Tongue (tissue), 2 donors: Measurements from ENCODE around the gene TMEM86A. TPM values are rescaled to one million over a fixed set of nuclear protein-coding genes. Genes with fewer than 3 reads are reported as not detected.
A peak's percentile ranks its signal among the peaks of the same experiment; 100 is the strongest.

ENCODE experiments used
- DNase-seq: peaks from one replicate; pipeline ENCODE4 v3.0.0-alpha.2; 2015
- total RNA-seq: library from RNA; depleted of rRNA; stranded (reverse); fragments of >200 nt; gene quantifications from one replicate; pipeline ENCODE4 v1.2.3, GENCODE V29; 2014

Gene TMEM86A
- total RNA-seq, 1 donor from 2014 or later: 1.0 TPM

DNA sequence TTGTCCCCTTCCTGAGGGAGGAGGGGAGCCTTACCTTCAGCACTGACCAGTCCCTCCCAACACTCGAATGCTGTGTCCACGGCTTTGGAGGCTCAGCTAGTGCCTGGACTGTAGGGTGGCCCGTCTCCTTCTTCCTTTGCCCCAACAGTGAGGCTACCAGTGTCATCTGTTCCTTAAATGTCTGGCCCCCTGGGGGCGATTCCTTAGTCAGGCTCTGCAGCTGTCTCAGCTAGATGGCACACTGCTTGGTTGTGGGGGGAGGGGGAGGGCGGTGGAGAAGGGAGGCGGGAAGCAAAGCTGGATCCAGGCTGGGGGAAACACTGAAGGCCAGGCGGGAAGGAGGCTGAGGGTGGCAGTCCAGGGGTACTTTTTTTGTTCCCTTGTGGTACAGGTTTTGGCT, 27.5 kb downstream of the TMEM86A start, which contains the start of gene IGSF22:
Gene IGSF22, minus strand, starts transcription at position 149 of the 400 bp plus-strand sequence. CDS start 1,952 bp downstream, outside the sequence.
- peak; percentile 70 for DNase-seq

DNA sequence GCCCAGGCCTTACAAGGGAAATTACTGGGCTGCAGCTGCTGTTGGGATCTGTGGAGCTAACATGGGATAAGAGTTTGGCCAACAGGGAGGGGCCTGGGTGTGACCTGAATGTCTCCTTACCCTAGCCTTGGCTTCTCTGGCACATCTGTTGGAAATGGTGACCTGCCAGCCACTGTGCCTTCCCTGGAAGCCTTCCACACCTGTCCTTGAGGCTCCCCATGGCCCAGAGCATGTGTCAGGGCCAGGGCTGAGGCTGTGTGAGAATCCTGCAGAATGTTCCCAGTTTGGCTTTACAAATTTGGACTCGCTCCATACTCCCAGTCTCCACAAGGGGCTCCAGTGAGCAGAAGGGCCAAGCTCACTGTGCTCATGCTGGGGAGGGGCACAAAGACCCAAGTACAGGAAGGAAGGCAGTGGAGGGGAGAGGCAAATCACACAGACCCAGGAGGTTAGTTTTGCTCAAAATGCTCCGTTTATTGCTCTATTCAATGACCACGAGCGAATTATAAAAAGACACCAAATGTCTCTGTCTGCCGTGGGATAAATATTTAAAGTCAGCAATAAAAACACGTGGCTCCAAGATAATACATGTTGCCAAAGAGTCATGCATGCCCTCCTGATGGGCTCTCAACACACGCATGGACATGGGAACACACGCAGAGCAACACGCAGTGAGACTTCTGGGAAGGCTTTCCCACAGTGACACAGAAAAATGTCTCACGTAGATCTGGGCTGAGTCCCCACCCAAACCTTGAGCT, 29.1 kb downstream of the TMEM86A start:
- DNase-seq: peak; percentile 74

DNA sequence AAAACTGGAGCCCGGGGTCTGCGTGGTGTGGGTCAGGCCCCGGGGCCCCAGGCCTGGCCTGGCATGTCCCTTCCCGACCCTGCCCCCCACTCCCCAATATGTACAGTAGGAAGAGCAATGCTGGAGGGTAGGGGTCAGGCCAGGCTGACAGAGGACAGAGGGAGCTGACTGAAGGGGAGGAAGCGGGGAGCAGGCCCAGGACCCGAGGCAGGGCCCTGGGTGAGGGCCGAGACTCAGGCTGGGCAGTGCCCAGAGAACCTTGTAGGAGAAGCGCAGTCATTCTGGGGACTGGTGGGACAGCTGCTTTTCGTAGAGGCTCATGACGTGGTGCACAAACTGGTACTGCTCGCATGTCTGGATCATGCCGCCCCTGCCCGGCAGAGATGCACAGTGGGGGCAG, 30.1 kb downstream of the TMEM86A start:
- no peak for DNase-seq

DNA sequence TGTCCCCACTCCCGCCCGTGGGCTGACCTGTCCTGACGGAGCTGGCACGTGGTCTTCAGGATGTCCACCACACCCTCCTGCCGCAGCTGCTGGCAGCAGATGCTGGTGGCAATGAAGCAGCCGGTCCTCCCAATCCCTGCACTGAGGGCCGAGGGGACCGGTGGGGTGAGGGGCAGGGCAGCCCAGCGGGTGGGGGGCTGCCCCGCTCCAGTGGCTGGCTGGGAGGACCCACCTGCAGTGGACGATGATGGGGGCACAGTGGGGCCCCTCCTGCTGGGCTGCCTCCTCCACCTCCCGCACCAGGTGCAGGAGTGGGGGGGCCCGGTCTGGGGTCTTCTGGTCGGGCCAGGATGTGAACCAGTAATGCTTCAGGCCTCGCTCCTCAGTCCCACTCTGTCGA, 30.8 kb downstream of the TMEM86A start:
- no peak for DNase-seq

DNA sequence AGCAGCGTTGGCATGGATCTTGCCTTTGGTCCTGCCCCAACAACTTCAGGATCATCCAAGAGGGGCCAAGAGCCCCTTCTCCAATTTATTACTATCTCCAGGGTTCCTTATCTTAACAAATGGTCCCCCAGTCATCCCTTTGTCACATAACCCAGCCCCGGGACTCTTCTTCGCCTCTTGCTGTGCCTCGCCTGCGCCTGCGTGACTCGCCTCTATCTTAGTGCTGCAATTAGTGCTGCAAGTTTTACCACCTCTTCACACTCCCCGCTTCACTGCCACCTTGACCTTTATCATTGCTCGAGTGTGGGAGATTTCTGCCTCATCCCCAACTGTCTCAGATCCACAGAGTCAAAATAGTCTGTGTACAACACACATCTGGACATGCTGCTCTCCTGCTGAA, 31.4 kb downstream of the TMEM86A start:
- no peak for DNase-seq

DNA sequence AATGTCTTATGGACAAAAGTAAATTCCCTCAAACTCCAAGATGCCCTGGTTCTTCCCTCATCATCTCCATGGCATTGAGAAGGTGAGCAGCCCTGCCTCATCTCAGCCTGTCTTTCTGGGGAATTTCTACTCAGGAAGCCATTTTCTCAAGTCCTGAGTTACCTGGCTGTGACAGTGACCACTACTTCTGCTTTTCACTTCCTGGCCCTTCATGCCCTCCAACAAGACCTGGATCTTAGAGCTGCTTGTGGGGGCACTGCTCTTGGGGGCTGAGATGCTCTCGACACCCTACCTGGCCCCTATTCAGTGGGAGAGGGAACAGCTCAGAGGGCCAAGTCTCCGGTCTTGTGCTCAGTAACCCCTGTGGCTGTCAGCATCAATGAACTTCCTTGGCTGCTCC, 32.9 kb downstream of the TMEM86A start:
- DNase-seq: no peak

DNA sequence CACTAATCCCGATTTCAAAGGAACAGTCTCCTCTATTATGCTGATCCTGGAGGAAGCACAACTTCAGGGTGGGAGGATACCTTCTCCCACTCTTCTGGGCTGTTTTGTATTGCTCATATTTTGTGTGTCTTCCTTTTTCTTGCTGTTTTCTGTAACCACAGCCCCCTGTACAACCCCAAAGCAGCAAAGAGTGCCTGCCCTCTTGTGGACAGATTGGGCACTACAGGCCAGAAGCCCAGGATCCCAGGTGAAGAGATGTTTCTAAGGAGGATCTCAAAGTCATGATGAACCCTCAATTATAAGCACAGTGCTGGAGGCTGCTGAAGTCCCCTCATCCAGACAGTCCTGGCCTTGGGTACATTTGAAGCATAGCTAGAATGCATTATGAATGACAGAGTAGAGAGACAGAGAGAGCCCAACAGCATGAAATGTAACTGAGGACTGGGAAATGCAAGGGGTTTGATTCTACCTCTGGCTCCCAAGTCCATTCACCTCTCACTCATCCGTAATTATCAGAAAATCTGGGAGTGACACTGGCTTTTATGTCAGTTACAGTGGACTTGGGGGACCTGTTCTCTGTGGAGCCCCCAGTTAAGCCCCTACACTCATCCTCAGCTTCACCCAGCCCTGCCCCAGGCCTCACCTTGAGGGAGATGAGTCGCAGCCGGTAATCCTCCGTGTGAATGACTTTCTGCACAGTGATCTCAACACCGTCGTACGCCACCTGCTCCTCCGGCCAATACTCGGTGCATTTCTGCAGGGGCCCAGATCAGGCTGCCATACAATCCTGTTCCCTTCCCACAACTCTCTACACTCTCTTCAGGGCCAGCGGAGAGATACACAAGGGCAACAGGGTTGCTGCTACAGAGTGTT, 33.6 kb downstream of the TMEM86A start:
- DNase-seq: peak; percentile 83

DNA sequence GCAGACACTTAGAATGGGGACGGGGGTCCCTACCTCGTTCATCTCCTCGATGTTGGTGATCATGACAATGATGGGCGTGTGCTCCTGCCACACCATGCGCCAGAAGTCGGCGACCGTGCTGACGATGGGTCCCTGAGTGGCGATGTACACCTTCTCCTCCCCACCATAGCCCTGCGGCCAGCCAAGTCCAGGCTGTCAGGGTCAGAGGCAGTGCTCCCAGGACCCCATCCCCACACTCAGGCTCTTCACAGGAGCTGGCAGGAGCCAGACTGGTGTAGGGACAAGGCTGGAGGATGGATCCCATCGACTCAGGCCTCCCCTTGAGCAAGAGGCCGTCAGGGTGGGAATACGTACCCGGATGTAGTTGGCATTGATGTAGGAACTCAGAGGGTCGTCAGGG, 34.6 kb downstream of the TMEM86A start:
- DNase-seq: no peak

DNA sequence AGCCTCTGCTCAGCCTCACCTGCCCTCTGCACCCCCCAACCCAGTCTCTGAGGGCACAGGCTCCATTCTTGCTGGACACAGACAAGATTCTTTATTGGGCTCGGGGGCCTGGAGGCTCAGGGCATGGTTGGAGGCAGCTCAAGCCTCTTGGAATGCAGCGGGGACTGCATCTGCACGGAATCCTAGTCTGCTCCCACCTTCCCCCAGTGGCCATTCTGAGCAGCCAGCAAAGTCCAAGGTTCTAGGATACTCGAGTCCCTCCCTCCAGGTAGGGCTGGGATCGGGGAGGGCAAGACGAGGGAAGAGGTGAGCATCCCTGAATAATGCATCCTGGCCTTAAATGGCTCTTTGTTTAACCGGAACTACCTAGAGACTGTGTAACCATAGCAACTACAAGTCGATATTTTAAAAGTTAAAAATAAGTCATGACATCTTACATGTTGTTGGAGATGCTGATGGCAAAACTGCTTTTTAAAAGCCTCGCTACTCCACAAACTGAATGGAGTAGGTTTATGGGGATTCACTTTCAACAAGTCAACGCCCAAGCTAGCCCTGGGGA, 38.1 kb downstream of the TMEM86A start:
- DNase-seq: no peak

DNA sequence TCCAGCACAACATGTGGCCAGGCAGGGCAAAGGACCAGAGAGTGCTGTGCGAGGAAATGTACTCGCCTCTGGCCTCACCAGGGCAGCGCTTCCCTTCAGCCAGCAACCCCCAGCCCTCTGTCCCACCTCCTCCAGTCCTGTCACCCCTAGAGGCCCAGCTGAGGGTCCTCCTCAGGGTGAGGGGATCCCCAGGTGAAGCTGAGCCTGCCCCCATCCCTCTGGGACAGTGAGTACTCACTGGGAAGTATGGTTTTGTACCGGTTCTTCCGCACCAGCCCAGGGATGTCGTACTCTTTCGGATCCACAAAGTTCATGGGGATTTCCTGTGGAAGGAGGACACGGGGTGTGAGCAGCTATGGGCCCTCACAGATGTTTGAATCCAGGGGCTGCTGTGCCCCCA, 39.1 kb downstream of the TMEM86A start:
- DNase-seq: no peak

DNA sequence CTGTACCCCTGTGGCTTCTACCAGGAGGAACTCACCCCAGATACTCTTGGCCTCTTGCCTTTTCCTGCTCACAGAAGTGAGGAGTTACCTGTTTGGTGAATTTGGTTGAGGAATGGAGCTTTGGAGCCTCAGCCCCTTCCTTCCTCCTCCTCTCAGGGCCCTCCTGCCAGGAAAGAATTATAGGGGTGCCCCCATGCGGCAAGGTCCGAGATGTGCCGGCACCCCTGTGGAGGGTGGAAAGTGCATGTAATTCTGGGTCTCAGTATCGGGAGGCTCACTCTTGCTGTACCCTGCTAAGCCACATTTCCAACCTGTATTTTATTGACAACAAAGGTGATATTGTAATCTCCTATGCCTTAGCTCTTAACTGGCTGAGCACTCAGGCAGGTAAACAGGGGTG, 41.1 kb downstream of the TMEM86A start:
- no peak for DNase-seq

DNA sequence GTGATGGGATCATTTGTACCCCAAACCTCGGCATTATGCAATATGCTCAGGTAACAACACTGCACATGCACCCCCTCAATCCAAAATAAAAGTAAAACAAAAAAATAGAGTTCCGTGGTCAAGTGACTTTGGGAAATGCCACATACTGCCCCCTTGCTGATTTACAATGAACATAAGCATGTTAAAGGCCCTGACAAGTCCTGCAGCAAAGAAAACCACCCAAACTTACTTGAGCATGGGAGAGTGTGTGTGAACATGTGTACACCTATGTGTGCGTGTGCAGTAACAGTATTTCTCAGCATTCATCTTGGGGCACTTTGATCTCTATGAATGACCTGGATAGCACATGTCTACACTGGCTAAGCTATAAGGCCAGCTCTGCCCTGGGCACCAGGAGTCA, 43.2 kb downstream of the TMEM86A start:
- DNase-seq: no peak

DNA sequence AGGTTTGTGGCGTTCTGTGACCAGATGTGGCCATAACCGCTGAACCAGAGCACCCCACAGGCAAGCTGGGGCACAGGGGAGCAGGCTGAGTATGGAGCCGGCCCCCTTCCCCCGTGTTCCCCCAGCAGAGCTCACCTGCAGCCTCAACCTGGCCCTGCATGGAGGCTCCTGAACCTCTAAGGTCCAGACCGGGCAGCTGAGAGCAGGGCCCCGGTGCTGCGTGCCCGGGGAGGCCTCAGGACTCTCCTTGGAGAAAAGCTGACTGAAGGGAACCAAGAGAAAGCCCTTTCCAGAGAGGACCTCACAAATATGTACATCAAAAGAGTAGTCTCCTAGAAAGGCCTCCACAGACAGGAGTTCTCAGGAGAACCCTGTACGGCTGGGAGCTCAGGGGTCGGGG, 44.8 kb downstream of the TMEM86A start:
- no peak for DNase-seq

DNA sequence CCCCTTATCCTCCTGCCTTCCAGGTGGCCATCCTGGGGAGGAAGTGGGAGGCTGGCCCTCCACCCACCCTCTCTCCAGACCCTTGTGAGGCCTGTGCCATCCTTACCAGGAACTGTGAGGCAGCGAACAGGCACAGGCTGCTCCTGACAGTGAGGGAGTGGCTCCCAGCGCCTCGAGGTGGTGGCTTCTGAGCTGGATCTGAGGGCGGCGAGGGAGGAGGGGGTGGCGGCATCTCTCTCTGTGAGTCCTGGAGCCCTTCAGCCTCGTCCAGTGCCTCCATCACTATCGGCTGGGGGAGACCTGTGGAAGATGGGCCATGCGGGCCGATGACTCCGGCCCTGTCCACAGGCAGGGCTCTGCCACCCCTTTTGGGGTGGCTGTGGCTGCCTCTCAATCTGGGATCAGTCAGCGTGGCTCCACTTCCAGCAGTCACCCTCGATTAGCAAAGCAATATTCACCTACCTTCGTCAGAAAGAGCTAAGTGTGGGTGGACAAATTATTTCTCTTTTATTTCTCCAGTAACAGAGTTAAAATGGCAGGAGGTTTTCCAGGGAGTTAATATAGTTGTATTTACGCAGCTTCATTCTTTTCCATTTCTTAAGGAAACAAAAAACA, 45.4 kb downstream of the TMEM86A start:
- DNase-seq: no peak

DNA sequence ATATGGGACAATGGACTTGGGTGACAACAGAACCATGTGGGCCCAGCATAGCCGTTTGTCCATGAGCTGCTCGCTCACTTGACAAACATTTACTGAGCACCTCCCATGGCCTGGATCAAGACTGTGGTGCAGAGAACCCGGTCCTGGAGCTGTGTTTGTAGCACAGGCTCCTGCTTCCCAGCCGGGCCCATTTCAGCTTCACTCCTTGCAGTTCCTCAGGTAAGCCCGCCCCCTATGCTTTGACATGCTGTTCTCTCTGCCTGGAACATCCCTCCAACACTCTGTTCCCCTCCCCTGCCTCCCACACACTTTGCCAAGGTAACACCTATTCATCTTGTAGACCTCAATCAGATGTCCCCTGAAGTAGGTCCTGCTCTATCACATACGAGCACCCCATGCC, 46.7 kb downstream of the TMEM86A start:
- DNase-seq: no peak

DNA sequence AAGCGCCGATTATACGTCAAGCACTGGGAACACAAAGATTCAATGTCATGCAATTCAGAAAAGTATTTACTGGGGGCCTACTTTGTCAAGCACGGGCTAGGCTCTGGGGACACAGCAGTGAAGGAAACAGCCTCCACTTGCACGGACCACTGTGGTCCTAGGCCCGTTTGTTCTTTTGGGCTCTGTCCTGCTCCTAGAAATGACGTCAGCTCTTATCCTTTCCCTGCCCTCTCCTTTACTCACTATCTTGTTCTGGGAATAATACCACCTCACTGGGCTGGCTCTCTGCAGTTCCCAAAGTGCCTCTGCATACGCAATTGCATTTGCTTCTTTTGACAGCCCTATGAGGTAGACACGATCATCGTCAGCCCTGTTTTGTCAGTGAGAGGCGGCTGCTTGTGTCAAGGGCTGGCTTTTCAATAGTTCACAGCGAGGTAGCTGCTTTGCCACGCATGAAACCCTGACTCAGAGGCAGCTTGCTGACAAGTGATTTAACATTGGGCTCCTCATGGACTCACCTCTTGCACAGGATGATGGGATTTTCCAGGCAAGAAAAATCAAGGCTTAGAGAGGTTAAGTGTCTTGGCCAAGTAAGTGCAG, 50.3 kb downstream of the TMEM86A start:
- no peak for DNase-seq

DNA sequence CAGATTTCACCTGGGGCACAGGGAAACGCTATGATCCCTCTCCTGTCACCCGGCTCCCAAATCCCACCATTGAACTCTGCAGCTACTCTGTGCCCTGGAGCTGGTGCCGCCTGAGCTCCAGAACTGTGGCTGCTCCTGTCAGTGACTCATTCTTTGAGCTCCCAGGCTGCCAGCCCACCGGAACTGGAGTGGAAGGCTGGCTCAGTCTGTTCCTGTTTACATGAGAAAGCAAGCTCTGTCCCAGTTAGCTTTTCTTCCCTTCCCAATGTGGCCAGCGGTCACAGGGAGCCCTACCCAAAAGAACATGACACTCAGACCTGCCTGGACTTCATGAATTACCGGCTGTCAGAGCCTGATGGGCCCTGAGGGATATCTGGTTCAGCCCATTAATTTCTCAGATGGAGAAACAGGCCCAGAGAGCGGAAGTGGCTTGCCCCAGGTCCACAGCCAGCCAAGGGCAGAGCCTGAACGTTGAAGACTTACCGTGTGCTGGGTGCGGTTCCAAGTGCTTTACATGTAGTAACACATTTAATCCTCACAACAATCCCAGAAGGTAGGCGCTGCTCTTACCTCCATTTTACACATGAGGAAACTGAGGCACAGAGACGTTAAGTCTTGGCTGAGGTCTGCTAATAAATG, 51.2 kb downstream of the TMEM86A start:
- no peak for DNase-seq

DNA sequence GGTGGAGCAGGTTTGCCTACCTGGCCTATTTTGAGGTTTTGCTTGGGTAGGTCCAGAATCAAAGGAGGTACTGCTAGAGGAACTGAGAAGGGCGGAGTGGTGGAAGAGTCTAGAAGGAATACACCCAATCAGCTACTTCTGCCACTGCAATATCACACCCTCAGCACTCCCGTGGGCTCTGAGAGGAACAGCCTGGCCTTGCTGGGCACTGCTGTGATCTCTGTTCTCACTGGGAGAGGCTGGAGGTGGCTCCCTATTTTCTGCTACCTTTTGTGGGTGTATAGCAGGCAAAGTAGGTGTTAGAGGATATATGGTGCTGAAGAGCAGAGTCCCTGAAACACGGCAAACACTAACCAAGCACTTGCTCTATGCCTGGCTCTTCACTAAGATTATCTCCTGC, 52.4 kb downstream of the TMEM86A start:
- DNase-seq: no peak

DNA sequence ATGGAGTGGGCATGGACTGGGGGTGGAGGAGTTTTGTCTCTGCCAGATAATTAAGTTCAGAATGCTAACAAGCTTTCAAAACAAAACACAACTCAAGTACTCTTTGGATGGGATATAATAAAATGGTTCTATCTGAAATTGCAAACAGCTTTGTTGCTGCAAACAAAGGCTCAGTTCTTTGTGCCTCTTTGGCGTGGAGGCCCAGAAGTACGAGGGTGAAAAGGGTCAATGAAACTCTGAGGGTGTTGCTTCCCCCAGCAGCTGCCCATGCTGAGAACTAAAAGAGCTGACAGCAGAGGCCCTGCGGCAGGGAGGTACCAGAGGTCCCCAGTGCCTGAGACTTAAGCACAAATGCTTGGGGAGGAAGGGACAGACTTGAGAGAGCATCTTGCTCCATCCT, 53.9 kb downstream of the TMEM86A start:
- no peak for DNase-seq

DNA sequence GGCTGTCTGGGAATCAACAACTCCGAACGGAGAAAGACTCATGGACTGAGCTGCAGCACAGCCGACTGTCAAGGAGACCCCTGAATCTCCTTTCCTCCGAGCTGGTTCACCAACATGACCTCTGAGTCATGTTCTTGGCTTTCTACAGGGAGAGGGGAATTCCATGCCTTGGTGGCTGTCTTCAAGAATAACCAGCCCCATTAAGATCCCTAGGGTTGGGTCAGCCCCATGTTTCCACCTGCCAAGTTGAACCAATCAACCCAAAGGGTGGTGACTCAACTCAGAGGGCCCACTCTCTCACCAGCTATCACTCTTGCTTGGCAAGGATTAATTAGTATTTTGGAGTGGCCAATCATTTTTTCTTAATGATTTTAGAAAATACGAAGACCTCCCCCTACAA, 55.7 kb downstream of the TMEM86A start:
- no peak for DNase-seq
